ENCODE data around the gene NOTCH2. TPM values are rescaled to one million over a fixed set of nuclear protein-coding genes. Genes with fewer than 3 reads are reported as not detected.

The NOTCH2 gene
- total RNA-seq: 23.8 and 60.5 TPM in 2 replicates

DNA sequence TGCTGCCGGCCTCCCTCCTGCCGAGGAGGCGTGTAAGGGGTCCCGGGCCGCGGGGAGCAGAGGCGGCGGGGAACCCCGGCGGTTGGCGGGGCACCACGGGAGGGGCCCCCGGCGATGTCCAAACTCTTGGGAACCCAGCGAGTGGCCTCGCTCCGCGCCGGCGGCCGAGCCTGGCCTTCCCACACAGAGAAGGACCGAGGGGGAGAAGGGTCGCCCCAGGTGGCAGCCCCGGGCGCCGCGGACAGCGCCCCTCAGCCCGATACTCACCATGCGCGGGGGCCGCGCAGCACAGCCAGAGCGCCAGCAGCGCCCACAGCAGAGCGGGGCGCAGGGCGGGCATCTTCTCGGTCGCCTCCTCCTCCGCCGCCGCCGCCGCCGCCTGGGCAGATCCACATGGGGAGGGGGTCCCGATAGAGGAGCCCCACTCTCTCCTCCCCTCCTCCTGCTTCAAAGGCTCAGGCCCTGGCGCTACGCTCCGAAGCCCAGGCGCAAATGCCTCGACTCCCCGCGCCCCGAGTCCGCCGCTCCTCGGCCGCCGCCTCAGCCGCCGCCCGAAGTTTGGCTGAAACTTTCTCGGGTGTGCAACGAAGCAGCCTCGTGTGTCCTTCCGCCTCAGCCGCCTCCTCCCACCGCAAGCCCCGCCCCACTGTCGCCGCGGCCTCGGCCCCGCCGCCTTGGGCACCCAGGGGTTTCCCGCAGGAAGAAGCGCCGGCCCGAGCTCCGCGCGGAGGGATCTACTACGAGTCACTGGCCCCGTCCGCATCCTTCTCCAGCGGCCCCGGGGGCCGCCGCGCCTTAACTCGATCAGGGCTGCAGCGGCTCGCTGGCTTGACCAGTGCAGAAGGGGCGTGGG lies at the start of gene NOTCH2:
Gene NOTCH2 (minus strand): TSS at position 596 of the 853 bp plus-strand sequence. CDS start 256 bp downstream, at position 340.

GRCh38 chr1:119896303-119896702 lies 173.2 kb downstream of the NOTCH2 start, which contains the start of gene ADAM30:
Gene ADAM30, minus strand, starts transcription at chr1:119896515. Its CDS starts 179 bp downstream, at chr1:119896336.

Other genes starting within 250 kb of the NOTCH2 start
- not detected in 2 replicates for gene ADAM30, start 173.1 kb downstream of the NOTCH2 start, total RNA-seq
- gene SEC22B, start 106.9 kb upstream of the NOTCH2 start, total RNA-seq: 25.4 and 28.9 TPM in 2 replicates

All from endothelial cell of coronary artery (primary cell).